ENCODE results near the gene FBLN2. TPM values are rescaled to one million over a fixed set of nuclear protein-coding genes. Genes with fewer than 3 reads are reported as not detected.

The FBLN2 gene
- total RNA-seq, 1 donor from 2014 or later: 94.3 TPM

- H3K36me3 ChIP-seq: no peaks in the 10 kb centered on the region
- no peaks in the 10 kb centered on the region for H3K27me3 ChIP-seq
- intact Hi-C loops (cut with DNase I): no loop called here
Measured at GRCh38 chr3:13670292-13670691, 121.4 kb downstream of the FBLN2 start.

DNA sequence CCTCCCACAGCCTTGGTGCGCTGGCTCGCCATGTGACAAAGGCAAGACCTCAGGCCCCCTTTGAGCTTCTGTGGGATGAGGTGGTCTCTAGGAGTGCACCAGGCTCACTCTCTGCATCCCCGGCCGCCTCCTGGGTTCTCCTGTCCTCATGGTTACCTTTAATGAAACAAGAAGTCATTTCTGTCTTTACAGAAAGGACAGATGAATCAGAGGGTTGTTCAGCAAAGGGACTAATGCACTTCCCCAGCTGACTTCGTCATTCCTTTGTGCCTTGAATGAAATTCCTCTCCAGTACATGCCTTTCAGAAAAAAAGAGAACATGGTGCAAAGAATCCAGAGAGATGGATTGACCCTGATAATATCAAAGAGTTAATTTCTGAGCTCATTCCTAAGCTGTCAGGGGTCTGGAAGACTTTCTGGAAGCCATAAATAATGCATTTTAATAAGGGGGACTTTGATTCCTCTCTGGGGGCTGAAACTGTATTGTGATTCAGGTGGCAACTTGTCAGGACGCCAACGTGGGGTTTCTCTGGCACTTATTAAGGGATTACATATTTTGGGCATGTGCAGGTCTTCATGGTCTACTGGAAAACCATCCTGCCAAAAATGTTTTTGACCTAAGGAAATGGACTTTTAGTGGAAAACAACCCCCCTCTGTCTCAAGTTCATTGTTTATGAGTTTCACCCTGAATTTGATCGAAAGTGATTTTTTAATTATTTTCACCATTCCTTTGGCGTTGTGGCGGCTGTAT, 122.7 kb downstream of the FBLN2 start:
- H3K4me1 ChIP-seq: no peaks in the 10 kb centered on the region
- H3K4me3 ChIP-seq: no peak overlapping the region
- no peak for DNase-seq (ENCODE audit: extremely low spot score in 2 of 2)
- TF ChIP-seq POLR2AphosphoS5 (IDR thresholded peaks at IDR 0.05; ENCODE audit: insufficient read depth in 1 of 2, low read depth in 1 of 2) (no peak), CTCF (IDR thresholded peaks at IDR 0.05) (no peak), POLR2A (IDR thresholded peaks at IDR 0.05) (no peak)
- H3K36me3 ChIP-seq: no peaks in the 10 kb centered on the region
- H3K9me3 ChIP-seq: no peaks in the 10 kb centered on the region
- intact Hi-C loops (cut with DNase I): no loop called here
- no peak overlapping the region for H3K27ac ChIP-seq
- H3K27me3 ChIP-seq: no peaks in the 10 kb centered on the region

More at GRCh38 chr3:13670292-13670691, 121.4 kb downstream of the FBLN2 start:
- H3K9me3 ChIP-seq: no peaks in the 10 kb centered on the region
- H3K4me3 ChIP-seq: no peak overlapping the region
- H3K4me1 ChIP-seq: no peaks in the 10 kb centered on the region
- H3K27ac ChIP-seq: no peak overlapping the region
- no peak for DNase-seq (ENCODE audit: extremely low spot score in 2 of 2)
- no peak for TF ChIP-seq POLR2AphosphoS5 (IDR thresholded peaks at IDR 0.05; ENCODE audit: insufficient read depth in 1 of 2, low read depth in 1 of 2)
- TF ChIP-seq POLR2A (IDR thresholded peaks at IDR 0.05): no peak
- TF ChIP-seq CTCF (IDR thresholded peaks at IDR 0.05): no peak

- Histone ChIP-seq H3K4me1 (no peaks in the 10 kb centered on the region), H3K27ac (no peak overlapping the region), H3K27me3 (no peaks in the 10 kb centered on the region), H3K36me3 (no peaks in the 10 kb centered on the region), H3K4me3 (no peak overlapping the region), H3K9me3 (no peaks in the 10 kb centered on the region)
- TF ChIP-seq CTCF (IDR thresholded peaks at IDR 0.05) (no peak), POLR2AphosphoS5 (IDR thresholded peaks at IDR 0.05; ENCODE audit: insufficient read depth in 1 of 2, low read depth in 1 of 2) (no peak), POLR2A (IDR thresholded peaks at IDR 0.05) (no peak)
- intact Hi-C loops (cut with DNase I): no loop called here
- DNase-seq (ENCODE audit: extremely low spot score in 2 of 2): no peak
Measured at GRCh38 chr3:13673207-13673606, 124.3 kb downstream of the FBLN2 start.

DNA sequence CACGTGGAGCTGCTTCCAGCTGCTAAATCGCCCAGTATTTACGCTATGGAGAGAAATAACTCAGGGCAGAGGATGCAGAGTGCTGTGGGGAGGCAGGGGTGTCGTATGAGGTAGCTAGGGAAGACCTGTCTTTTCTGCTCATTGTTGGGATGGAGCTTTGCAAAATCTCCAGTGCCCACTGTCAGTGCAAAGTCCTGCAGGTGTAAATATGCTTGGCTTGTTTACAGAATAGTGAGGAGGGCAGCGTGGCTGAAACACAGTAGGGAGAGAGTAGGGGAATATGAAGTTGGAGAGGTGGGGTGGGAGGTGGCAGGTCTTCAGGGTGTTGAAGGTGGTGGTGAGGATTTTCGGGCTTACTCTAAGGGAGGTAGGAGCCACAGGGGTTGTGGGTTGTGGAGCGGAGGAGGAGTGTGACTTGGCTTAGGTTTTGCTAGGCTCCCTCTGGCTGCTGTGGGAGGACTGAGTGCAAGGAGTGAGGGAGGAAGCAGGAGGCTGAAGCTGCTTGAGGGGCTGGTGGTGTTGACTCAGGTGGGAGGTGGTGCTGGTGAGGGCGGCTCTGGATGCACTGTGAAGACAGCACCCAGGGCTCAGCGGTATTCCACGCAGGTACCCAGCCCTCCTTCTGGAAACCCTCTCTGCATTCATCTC, 125.7 kb downstream of the FBLN2 start:
- no peak overlapping the region for H3K27ac ChIP-seq
- DNase-seq (ENCODE audit: extremely low spot score in 2 of 2): no peak
- no peak overlapping the region for H3K4me3 ChIP-seq
- no peaks in the 10 kb centered on the region for H3K9me3 ChIP-seq
- intact Hi-C loops (cut with DNase I): no loop called here
- H3K4me1 ChIP-seq: no peaks in the 10 kb centered on the region
- no peaks in the 10 kb centered on the region for H3K27me3 ChIP-seq
- H3K36me3 ChIP-seq: no peaks in the 10 kb centered on the region
- TF ChIP-seq CTCF (IDR thresholded peaks at IDR 0.05): no peak
- no peak for TF ChIP-seq POLR2AphosphoS5 (IDR thresholded peaks at IDR 0.05; ENCODE audit: insufficient read depth in 1 of 2, low read depth in 1 of 2)
- TF ChIP-seq POLR2A (IDR thresholded peaks at IDR 0.05): no peak

Data from vagina (tissue), 2 donors.